GM23338 (cell line): ENCODE results near the gene ZP2.

Experiments
- EZH2 ChIP-seq: fragments of 200-600 bp; sonication (generic); IDR thresholded peaks from one replicate; pipeline ENCODE4 v1.8.0; 2017; ENCODE audit warnings: antibody characterized with exemption, mild to moderate bottlenecking, low read depth; ENCODE audit not compliant: unreplicated experiment
- EZH2phosphoT487 ChIP-seq: fragments of 200-600 bp; sonication (generic); IDR thresholded peaks from one replicate; pipeline ENCODE4 v1.8.1; 2018; ENCODE audit warnings: antibody characterized with exemption; ENCODE audit not compliant: unreplicated experiment
- NANOG ChIP-seq: IDR thresholded peaks from 2 replicates; pipeline ENCODE4 v1.6.1; 2016; ENCODE audit warnings: antibody characterized with exemption, borderline replicate concordance
- POLR2AphosphoS5 ChIP-seq: IDR thresholded peaks from 2 replicates; pipeline ENCODE4 v1.6.1; 2016; ENCODE audit warnings: antibody characterized with exemption, low read depth
- TF ChIP-seq, protein P1 (sequence below), 2 experiments: fragments of 200-600 bp in 1 of 2; sonication (generic) in 1 of 2; conservative IDR thresholded peaks; 2 replicates each; pipeline versions ENCODE4 v1.5.1 to v1.6.1; 2016 to 2017; ENCODE audit warnings: antibody characterized with exemption in 2 of 2, low read depth in 2 of 2, mild to moderate bottlenecking in 2 of 2, moderate library complexity in 1 of 2
- TF ChIP-seq, protein P2 (sequence below): IDR thresholded peaks from one replicate; pipeline ENCODE4 v1.6.1; 2018; ENCODE audit warnings: antibody characterized with exemption; ENCODE audit not compliant: unreplicated experiment

DNA sequence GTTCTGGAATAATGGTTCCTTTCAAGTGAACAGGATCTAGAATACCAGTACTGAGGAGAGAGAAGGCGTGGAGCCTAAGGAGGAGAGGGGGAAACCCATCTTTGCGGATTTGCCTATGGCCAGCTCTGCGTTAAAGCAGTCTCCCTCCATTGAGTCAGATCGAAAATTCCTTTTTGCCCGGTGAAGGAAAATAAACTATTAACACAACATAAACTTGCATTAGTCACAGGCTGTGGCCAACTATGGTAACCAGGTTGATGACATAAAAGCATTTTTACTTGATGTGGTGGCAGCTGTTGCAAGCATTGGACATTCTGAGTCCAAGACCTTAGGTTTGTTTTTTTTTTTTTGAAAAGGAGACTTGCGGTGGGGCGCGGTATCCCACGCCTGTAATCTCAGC, 44.0 kb downstream of the ZP2 start:
- no peak for TF ChIP-seq EZH2
- TF ChIP-seq, protein P1, sequence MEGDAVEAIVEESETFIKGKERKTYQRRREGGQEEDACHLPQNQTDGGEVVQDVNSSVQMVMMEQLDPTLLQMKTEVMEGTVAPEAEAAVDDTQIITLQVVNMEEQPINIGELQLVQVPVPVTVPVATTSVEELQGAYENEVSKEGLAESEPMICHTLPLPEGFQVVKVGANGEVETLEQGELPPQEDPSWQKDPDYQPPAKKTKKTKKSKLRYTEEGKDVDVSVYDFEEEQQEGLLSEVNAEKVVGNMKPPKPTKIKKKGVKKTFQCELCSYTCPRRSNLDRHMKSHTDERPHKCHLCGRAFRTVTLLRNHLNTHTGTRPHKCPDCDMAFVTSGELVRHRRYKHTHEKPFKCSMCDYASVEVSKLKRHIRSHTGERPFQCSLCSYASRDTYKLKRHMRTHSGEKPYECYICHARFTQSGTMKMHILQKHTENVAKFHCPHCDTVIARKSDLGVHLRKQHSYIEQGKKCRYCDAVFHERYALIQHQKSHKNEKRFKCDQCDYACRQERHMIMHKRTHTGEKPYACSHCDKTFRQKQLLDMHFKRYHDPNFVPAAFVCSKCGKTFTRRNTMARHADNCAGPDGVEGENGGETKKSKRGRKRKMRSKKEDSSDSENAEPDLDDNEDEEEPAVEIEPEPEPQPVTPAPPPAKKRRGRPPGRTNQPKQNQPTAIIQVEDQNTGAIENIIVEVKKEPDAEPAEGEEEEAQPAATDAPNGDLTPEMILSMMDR (conservative IDR thresholded peaks at IDR 0.05; ENCODE audit: low read depth in 2 of 2), result no peak
- TF ChIP-seq, protein P2, sequence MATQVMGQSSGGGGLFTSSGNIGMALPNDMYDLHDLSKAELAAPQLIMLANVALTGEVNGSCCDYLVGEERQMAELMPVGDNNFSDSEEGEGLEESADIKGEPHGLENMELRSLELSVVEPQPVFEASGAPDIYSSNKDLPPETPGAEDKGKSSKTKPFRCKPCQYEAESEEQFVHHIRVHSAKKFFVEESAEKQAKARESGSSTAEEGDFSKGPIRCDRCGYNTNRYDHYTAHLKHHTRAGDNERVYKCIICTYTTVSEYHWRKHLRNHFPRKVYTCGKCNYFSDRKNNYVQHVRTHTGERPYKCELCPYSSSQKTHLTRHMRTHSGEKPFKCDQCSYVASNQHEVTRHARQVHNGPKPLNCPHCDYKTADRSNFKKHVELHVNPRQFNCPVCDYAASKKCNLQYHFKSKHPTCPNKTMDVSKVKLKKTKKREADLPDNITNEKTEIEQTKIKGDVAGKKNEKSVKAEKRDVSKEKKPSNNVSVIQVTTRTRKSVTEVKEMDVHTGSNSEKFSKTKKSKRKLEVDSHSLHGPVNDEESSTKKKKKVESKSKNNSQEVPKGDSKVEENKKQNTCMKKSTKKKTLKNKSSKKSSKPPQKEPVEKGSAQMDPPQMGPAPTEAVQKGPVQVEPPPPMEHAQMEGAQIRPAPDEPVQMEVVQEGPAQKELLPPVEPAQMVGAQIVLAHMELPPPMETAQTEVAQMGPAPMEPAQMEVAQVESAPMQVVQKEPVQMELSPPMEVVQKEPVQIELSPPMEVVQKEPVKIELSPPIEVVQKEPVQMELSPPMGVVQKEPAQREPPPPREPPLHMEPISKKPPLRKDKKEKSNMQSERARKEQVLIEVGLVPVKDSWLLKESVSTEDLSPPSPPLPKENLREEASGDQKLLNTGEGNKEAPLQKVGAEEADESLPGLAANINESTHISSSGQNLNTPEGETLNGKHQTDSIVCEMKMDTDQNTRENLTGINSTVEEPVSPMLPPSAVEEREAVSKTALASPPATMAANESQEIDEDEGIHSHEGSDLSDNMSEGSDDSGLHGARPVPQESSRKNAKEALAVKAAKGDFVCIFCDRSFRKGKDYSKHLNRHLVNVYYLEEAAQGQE, result no peak
- no peak for TF ChIP-seq EZH2phosphoT487
- no peak for TF ChIP-seq NANOG
- no peak for TF ChIP-seq POLR2AphosphoS5
